ENCODE data around the gene KIF24. TPM values are rescaled to one million over a fixed set of nuclear protein-coding genes. Genes with fewer than 3 reads are reported as not detected.

The KIF24 gene, protein sequence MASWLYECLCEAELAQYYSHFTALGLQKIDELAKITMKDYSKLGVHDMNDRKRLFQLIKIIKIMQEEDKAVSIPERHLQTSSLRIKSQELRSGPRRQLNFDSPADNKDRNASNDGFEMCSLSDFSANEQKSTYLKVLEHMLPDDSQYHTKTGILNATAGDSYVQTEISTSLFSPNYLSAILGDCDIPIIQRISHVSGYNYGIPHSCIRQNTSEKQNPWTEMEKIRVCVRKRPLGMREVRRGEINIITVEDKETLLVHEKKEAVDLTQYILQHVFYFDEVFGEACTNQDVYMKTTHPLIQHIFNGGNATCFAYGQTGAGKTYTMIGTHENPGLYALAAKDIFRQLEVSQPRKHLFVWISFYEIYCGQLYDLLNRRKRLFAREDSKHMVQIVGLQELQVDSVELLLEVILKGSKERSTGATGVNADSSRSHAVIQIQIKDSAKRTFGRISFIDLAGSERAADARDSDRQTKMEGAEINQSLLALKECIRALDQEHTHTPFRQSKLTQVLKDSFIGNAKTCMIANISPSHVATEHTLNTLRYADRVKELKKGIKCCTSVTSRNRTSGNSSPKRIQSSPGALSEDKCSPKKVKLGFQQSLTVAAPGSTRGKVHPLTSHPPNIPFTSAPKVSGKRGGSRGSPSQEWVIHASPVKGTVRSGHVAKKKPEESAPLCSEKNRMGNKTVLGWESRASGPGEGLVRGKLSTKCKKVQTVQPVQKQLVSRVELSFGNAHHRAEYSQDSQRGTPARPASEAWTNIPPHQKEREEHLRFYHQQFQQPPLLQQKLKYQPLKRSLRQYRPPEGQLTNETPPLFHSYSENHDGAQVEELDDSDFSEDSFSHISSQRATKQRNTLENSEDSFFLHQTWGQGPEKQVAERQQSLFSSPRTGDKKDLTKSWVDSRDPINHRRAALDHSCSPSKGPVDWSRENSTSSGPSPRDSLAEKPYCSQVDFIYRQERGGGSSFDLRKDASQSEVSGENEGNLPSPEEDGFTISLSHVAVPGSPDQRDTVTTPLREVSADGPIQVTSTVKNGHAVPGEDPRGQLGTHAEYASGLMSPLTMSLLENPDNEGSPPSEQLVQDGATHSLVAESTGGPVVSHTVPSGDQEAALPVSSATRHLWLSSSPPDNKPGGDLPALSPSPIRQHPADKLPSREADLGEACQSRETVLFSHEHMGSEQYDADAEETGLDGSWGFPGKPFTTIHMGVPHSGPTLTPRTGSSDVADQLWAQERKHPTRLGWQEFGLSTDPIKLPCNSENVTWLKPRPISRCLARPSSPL (N-terminal part only)
- total RNA-seq: 1 to 10 TPM; 3.4 to 8.7 TPM

DNA sequence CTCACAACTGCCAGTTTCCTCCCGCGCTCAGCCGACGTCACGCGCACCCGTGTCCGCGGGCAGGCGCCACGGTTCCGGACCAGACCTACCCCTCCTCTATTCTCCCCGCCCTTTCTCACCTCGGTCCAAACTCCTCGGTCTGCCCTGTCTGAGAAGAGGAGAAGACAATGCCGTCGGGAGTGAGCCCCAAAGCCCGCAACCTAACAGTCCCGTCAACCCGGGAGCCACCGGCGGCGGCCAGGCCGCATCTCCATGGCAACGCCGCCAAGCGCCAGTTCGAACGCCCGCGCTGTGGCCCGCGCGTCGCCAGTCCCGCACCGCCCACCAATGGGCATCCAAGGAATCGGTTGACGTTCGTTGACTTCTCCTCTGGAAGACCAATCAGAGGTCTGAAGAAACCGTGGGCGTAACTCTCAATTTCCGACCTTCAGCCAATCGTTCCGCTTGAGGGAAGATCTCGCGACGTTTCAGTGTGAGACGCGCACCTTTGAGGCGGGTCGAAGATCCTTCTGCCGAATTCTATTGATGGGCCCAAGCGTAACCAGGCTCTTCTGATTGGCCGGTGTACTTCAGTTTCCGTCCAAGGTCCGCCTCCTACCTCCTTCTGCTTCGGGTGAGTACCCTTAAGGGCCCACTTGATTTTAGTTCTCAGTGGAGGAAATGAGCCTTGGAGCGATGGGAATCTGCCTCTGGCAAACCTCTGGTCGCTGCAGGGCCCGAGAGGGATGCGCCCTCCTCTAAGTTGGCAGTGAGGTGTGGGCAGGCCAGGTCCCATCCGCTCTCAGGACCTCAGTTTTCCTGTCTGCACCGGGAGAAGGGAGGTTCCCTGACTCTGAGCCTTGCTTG, at the start of gene KIF24, which contains the start of gene NUDT2:
KIF24 (minus strand) TSS at position 282 of the 846 bp plus-strand sequence. CDS start 17,922 bp downstream, outside the sequence.
NUDT2 (plus strand) TSS at position 583 of the 846 bp plus-strand sequence. CDS start 9,471 bp downstream, outside the sequence.
- no peaks in the 10 kb centered on the region for H3K27me3 Mint-ChIP-seq
- H3K27ac Mint-ChIP-seq: peak within 1 kb of the TSS; percentile 97 to 98
- no peaks in the 10 kb centered on the region for H3K36me3 Mint-ChIP-seq
- H3K4me3 Mint-ChIP-seq: peak within 1 kb of the TSS; percentile 95
- ATAC-seq (peak; percentile 97), DNase-seq (ENCODE audit: low spot score) (peak; percentile 97)
- no peaks in the 10 kb centered on the region for H3K9me3 Mint-ChIP-seq
- H3K4me1 Mint-ChIP-seq (ENCODE audit: low read depth in 2 of 2): peaks cover 24 to 36% of the 10 kb centered on the region in 2 donors

DNA sequence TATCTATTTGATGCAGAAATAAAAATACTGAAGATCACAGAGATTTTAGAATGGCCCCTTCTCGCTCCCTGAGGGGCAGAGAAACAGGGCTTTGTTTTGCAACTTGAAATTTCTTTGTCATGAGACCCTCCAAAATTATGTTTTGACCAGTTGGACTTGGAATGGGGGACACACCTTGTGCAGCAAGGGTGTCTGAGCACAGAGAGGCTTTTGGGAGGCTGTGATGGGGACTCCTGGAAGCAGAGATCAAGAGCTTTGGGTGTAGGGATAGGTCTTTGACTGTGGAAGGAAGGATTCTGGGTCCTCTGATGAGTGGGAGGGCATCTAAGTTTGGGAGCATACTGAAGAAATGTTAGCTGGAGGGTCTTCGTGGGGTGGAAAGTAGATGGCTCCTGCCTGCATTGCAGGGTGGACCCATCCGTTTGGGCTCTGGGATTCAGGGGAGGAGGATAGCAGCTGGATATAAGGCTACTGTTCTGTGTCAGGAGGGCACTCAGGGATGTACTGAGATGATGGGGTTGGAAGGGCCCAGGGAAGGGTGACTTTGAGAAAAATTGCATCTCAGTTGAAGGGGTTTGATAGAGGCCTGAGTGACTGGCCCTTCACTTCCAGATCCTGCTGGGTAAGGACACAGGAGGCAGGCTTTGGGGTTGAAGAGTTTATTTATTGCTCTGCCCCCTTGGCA, 49.5 kb upstream of the KIF24 start:
- Mint-ChIP-seq H3K27me3 (peaks cover 0 to 2% of the 10 kb centered on the region in 2 donors), H3K36me3 (no peaks in the 10 kb centered on the region), H3K9me3 (no peaks in the 10 kb centered on the region), H3K4me1 (ENCODE audit: low read depth in 2 of 2) (peaks cover 35 to 38% of the 10 kb centered on the region in 2 donors), H3K4me3 (peak overlapping the region; percentile 90), H3K27ac (peak overlapping the region in 1 of 2 donors; percentile 16)
- DNase-seq (ENCODE audit: low spot score) (no peak), ATAC-seq (no peak)

DNA sequence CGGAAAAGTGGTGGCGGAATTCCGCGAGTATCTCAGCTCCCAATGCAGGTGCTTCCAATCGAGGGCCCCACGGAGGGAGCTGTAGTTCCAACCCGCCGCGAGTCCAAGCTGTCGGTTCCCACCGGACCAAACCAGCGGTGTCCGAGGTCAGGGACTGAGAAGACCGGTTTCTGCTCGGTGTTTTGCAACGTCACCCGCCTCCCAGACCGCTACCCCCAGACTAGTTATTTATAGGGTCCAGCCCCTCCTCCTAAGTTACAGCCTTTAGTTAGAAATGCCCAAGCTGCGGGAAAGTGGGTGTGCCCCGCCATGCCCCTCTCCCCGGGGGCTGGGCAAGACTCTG, 48.3 kb upstream of the KIF24 start:
- Mint-ChIP-seq H3K9me3 (no peaks in the 10 kb centered on the region), H3K4me1 (ENCODE audit: low read depth in 2 of 2) (peaks cover 35 to 38% of the 10 kb centered on the region in 2 donors), H3K27me3 (no peaks in the 10 kb centered on the region), H3K36me3 (no peaks in the 10 kb centered on the region), H3K4me3 (peak overlapping the region; percentile 90), H3K27ac (peak overlapping the region in 1 of 2 donors; percentile 71)
- no peak for DNase-seq (ENCODE audit: low spot score)
- no peak for ATAC-seq

DNA sequence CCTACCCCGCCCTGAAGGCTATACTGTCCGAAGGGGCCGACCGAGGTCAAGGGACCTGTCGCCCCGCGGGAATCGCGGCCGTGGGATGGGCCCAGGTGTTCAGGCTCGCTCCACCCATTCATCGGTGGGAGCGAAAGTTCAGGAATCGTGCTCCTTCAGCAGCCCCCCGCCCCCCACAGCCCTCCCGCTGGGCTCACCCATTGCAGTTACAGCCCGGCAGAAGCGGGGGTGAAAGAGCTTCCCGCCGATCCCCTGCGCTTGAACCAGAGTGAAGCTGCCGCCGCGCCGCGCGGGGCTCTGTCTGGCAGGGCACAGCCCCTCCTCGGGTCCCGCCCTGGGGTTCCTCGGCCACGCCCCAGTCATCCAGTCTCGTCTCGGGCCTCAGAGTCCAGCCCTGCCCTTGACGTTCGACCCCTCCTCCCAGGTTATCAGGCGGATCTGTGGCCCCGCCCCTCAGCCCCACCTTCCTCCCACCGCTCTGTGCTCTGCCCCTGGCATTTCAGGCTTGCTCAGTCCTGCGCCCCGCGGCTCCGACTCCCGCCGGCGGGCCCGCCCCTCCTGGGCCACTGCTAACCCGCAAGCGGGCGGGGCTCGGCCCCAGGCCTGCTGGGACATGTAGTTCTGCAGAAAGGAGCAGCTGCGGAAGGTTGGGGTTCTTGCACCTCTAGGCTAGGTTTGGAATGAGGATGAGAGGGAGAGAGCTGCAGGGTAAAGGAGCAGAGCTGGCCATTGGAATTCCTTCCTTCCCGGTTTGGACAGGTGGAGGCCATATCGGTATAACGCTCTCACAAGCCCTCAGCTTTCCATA, 47.7 kb upstream of the KIF24 start, which contains the start of gene MYORG:
MYORG (minus strand) TSS at position 303 of the 808 bp plus-strand sequence. CDS start 3,955 bp downstream, outside the sequence.
- Mint-ChIP-seq H3K27ac (peak within 1 kb of the TSS; percentile 53 to 71), H3K4me1 (ENCODE audit: low read depth in 2 of 2) (peaks cover 35 to 38% of the 10 kb centered on the region in 2 donors), H3K9me3 (no peaks in the 10 kb centered on the region), H3K27me3 (no peaks in the 10 kb centered on the region), H3K36me3 (no peaks in the 10 kb centered on the region), H3K4me3 (peak within 1 kb of the TSS; percentile 90)
- DNase-seq (ENCODE audit: low spot score) (peak; percentile 96), ATAC-seq (peak; percentile 91)

DNA sequence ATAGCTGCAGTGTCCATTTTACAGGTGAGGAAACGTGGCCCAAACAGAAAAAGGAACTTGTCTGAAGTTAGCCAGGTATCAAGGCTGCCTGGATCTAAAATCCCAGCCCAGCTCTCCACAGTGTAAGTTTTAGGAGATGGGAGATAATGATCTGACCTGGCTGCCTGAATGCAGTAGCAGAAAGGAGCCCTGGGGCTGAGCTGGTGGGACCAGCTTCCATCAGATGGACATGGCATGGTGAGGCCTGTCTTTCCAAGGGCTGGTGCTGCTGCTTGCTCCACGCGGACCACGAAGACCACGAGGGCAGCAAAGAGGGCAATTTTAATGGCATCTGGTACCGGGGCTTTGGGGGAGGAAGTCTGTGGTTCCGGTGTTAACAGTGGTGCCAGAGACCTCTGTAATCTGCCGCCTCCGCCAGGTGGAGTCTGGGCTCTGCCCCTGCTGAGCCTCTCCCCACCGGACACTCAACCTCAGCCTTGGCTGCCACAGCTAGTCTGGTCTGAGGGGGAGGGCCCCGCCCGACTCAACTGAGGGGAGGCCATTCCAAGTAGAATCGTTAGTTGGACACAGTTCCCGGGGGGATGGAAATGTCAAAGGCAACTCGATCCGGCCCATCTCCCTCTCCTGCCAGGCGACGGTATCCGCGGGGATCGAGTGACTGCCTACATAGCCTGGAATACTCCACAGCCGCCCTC, 47.0 kb upstream of the KIF24 start:
- H3K27me3 Mint-ChIP-seq: no peaks in the 10 kb centered on the region
- peaks cover 32 to 34% of the 10 kb centered on the region in 2 donors for H3K4me1 Mint-ChIP-seq (ENCODE audit: low read depth in 2 of 2)
- no peaks in the 10 kb centered on the region for H3K36me3 Mint-ChIP-seq
- peak overlapping the region; percentile 90 for H3K4me3 Mint-ChIP-seq
- ATAC-seq: peak in 1 of 2 donors; percentile 39
- DNase-seq (ENCODE audit: low spot score): no peak
- no peaks in the 10 kb centered on the region for H3K9me3 Mint-ChIP-seq
- H3K27ac Mint-ChIP-seq: peak overlapping the region in 1 of 2 donors; percentile 53

DNA sequence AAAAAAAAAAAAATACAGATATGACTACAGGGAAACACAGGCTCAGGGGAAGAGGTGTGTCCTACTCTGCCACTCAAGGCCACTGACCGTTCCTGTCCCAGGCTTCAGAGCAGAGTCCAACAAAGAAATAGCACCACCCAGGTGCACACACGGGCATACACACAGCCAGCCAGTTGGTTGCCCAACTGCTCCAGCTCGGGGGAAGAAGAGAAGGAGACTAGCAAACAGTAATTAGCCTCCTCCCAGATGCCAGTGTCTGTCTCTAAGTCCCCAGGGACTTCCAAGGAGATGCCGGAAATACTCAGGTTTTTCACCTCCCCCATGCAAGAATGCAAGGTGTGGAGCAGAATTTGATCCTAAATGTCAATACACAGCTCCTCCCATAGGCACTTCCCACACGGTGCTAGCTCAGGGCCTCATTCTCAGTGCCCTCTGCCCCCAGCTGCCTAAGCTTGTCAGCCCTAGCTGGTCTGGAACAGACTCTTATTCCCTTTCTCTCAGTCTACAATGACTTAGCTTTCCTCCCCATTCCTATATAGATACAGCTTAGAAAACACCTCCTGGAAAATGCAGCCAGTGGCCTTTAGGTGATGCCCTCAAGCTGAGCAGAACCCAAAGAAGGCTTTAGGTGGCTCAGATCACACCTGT, 46.0 kb upstream of the KIF24 start:
- no peak overlapping the region for H3K27ac Mint-ChIP-seq
- DNase-seq (ENCODE audit: low spot score): no peak
- H3K4me3 Mint-ChIP-seq: peak overlapping the region; percentile 90
- H3K27me3 Mint-ChIP-seq: no peaks in the 10 kb centered on the region
- H3K36me3 Mint-ChIP-seq: no peaks in the 10 kb centered on the region
- ATAC-seq: no peak
- H3K4me1 Mint-ChIP-seq (ENCODE audit: low read depth in 2 of 2): peaks cover 25 to 29% of the 10 kb centered on the region in 2 donors
- no peaks in the 10 kb centered on the region for H3K9me3 Mint-ChIP-seq

DNA sequence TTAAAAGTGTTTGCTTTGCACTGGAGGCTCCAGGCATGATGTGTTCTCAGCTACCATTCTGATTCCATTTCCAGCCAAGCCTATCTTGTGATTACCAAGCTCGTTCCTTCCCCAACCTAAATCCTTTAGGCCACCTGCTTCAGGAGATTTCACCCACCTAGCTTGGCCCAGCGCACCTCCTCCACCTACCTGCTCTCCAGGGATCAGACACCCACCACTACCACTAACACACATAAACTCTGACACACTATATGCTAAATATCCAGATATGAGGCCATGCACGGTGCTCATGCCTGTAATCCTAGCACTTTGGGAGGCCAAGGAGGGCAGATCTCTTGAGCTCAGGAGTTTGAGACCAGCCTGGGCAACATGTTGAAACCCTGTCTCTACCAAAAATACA, 45.3 kb upstream of the KIF24 start:
- peaks cover 18 to 25% of the 10 kb centered on the region in 2 donors for H3K4me1 Mint-ChIP-seq (ENCODE audit: low read depth in 2 of 2)
- DNase-seq (ENCODE audit: low spot score): no peak
- H3K36me3 Mint-ChIP-seq: no peaks in the 10 kb centered on the region
- ATAC-seq: no peak
- H3K9me3 Mint-ChIP-seq: no peaks in the 10 kb centered on the region
- no peak overlapping the region for H3K4me3 Mint-ChIP-seq
- no peaks in the 10 kb centered on the region for H3K27me3 Mint-ChIP-seq
- H3K27ac Mint-ChIP-seq: no peak overlapping the region

DNA sequence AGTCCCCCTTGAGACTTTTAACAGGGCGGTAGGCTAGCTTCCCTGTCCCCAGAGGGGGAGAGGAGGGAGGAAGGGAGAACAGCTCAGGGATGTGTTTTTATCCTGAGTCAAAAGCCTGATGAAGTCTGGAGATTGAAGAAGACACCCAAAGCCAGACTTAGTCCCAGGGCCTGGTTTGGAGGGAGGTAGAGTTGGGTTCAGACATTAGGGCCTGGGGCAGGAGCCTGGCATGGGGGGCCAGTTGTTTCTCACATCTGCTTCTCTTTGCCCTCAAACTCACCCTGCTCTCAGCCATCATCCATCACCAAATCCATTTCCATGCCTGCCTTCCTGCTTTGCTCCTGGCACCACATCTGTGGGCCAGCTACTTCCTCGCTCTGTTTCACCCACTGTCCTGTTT, 44.7 kb upstream of the KIF24 start:
- no peak overlapping the region for H3K27ac Mint-ChIP-seq
- no peak overlapping the region for H3K4me3 Mint-ChIP-seq
- no peak for DNase-seq (ENCODE audit: low spot score)
- H3K4me1 Mint-ChIP-seq (ENCODE audit: low read depth in 2 of 2): peaks cover 14 to 22% of the 10 kb centered on the region in 2 donors
- no peaks in the 10 kb centered on the region for H3K36me3 Mint-ChIP-seq
- no peak for ATAC-seq
- H3K9me3 Mint-ChIP-seq: no peaks in the 10 kb centered on the region
- H3K27me3 Mint-ChIP-seq: no peaks in the 10 kb centered on the region

DNA sequence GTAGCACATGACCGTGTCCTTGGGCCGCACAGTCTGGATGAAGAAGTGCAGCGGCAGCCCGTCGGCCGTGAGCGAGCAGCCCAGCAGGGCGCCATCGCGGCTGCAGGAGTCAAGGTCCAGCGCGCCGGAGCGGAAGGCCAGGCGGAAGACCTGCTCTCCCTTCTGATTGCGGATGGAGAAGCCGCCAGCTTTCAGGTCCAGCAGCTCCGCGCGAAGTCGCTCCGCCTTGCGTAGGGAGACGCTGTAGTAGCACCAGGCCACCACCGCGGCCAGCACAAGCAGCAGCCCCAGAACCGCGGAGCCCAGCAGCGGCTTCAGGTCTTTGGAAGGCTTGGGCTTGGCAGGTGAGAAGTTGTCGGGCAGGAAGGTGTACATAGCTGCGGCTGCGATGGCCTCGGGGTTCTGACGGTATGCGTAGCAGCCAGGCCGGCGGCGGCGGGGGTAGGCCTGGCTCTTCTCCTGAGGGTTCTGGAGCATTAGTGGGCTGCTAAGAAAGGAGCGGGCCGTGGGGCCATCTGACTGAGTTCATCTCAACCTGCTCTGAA, 43.5 kb upstream of the KIF24 start:
- no peak overlapping the region for H3K4me3 Mint-ChIP-seq
- H3K36me3 Mint-ChIP-seq: no peaks in the 10 kb centered on the region
- ATAC-seq (no peak), DNase-seq (ENCODE audit: low spot score) (no peak)
- no peaks in the 10 kb centered on the region for H3K9me3 Mint-ChIP-seq
- no peak overlapping the region for H3K27ac Mint-ChIP-seq
- no peaks in the 10 kb centered on the region for H3K27me3 Mint-ChIP-seq
- peaks cover 9 to 18% of the 10 kb centered on the region in 2 donors for H3K4me1 Mint-ChIP-seq (ENCODE audit: low read depth in 2 of 2)

DNA sequence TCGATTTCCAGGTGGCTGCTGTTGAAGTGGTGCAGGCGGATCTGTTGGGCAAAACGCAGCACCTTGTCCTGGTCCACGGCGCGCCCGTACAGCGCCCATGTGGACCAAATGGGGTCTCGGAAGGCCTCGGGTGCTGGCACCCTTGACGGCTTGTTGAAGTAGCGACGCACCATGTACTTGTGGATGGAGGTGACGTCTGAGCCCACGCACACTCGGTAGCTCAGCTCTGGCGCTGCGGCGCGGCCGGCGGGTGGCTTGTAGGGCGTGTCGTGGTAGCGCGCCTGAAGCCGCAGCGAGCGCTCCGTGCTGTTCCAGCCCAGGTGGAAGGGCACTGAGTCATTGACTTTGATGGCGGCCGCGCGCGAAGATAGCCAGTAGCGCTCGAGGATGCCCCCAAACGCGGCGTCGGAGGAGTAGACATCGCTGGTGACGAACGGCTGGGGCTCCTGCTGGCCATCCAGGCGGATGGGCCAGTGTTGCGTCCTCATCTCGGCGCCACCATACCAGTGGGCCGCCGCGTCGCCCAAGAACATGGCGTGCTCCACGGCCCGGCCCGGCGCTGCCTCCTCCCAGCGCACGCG, 42.9 kb upstream of the KIF24 start:
- H3K36me3 Mint-ChIP-seq: no peaks in the 10 kb centered on the region
- no peak for DNase-seq (ENCODE audit: low spot score)

More for the DNA sequence above, 42.9 kb upstream of the KIF24 start:
- no peaks in the 10 kb centered on the region for H3K27me3 Mint-ChIP-seq
- H3K9me3 Mint-ChIP-seq: no peaks in the 10 kb centered on the region
- ATAC-seq: no peak
- H3K27ac Mint-ChIP-seq: no peak overlapping the region
- H3K4me1 Mint-ChIP-seq (ENCODE audit: low read depth in 2 of 2): peaks cover 9 to 18% of the 10 kb centered on the region in 2 donors
- H3K4me3 Mint-ChIP-seq: no peak overlapping the region

Data from natural killer cell treated with Interleukin-12 subunit alpha and Interleukin-12 subunit beta and Interleukin-15 and Interleukin-18, amount 100 ng/mL, for 72 hours (primary cell).